NCI-H2029 treated with DMSO at 0.1 percent for 48 hours (cell line): ENCODE results near the gene NPTN.
A peak's percentile ranks its signal among the peaks of the same experiment; 100 is the strongest.
"Not testable (repeated sequence)": the region's sequence is repeated elsewhere in the genome, so short reads cannot be mapped to it uniquely, and the experiment has no call there.

Source experiments
- DNase-seq: peaks from one replicate; lab custom pipeline; 2025; lab: John Stamatoyannopoulos, UW

Gene NPTN

GRCh38 chr15:73600413-73601335 is 32.5 kb downstream of the NPTN start:
- no peak for DNase-seq

GRCh38 chr15:73599934-73600333 is 33.3 kb downstream of the NPTN start:
- DNase-seq: no peak

- no peak for DNase-seq
Observed at GRCh38 chr15:73598530-73599160, 34.5 kb downstream of the NPTN start.

- DNase-seq: no peak
Observed at GRCh38 chr15:73597036-73597638, 36.1 kb downstream of the NPTN start.

GRCh38 chr15:73596174-73596573 is 37.0 kb downstream of the NPTN start:
- no peak for DNase-seq

GRCh38 chr15:73594109-73594508 is 39.1 kb downstream of the NPTN start:
- DNase-seq: no peak

GRCh38 chr15:73593304-73594074 is 39.7 kb downstream of the NPTN start:
- peak; percentile 15 for DNase-seq

GRCh38 chr15:73590263-73590662 is 42.9 kb downstream of the NPTN start:
- DNase-seq: no peak

GRCh38 chr15:73589766-73590165 is 43.4 kb downstream of the NPTN start:
- no peak for DNase-seq

- no peak for DNase-seq
Observed at GRCh38 chr15:73585871-73586654, 47.1 kb downstream of the NPTN start.

- DNase-seq: no peak
Observed at GRCh38 chr15:73584699-73585420, 48.3 kb downstream of the NPTN start.

- DNase-seq: no peak
Observed at GRCh38 chr15:73583544-73583943, 49.6 kb downstream of the NPTN start.

GRCh38 chr15:73582851-73583379 is 50.3 kb downstream of the NPTN start:
- no peak for DNase-seq

GRCh38 chr15:73578026-73578425 is 55.2 kb downstream of the NPTN start:
- no peak for DNase-seq

- not testable (repeated sequence) for DNase-seq
Observed at GRCh38 chr15:73577593-73577992, 55.6 kb downstream of the NPTN start.

- DNase-seq: no peak
Observed at GRCh38 chr15:73575636-73576247, 57.4 kb downstream of the NPTN start.

GRCh38 chr15:73573572-73573971 is 59.6 kb downstream of the NPTN start:
- no peak for DNase-seq

GRCh38 chr15:73573037-73573436 is 60.2 kb downstream of the NPTN start:
- no peak for DNase-seq

GRCh38 chr15:73572296-73572695 is 60.9 kb downstream of the NPTN start:
- DNase-seq: no peak

- DNase-seq: peak; percentile 9
Observed at GRCh38 chr15:73571346-73571745, 61.8 kb downstream of the NPTN start.
